Retina (tissue), 1 donor: ENCODE data around the gene IGF2R.

Source experiments
- DNase-seq: peaks from one replicate; pipeline ENCODE4 v3.0.0-alpha.2; 2016

Gene IGF2R

DNA sequence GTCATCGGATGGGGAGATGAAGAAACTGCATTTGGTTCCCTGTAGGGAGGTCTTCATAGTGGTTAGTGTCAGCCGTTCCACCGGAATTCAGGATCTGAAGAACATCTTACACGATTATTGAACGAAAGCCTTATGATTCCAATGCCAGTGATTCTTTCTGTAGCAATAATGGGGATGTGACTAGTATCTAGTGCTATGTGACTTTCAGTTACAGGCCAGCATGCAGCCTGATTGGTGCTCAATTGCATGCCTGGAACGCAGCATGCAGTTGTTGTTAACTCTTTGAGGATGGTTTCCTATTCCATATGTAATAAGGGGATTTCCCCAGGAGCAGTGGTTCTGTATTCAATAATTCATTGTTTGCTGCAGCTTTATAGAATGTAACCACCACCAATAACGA, 81.1 kb downstream of the IGF2R start:
- no peak for DNase-seq

DNA sequence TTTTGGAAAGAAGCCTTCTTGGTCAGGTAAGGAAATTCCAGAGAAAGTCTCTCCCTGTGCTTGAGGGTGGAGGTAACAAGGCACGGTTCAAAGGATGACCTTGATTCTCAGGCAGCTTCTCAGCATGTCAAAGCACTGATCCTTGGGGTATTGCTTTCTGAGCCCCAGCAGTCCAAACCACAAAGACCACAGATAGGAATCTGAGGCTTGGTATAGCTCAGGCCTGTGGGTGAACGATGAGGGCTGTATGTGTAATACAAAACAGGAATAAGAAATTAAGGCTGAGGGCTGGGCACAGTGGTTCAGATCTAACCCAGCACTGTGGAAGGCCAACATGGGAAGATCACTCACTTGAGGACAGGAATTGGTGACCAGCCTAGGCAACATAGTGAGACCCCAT, 82.5 kb downstream of the IGF2R start:
- no peak for DNase-seq

- no peak for DNase-seq
These were observed 85.4 kb downstream of the IGF2R start for GRCh38 chr6:160054271-160054670.

- DNase-seq: no peak
These were observed 86.0 kb downstream of the IGF2R start for GRCh38 chr6:160054913-160055312.

DNA sequence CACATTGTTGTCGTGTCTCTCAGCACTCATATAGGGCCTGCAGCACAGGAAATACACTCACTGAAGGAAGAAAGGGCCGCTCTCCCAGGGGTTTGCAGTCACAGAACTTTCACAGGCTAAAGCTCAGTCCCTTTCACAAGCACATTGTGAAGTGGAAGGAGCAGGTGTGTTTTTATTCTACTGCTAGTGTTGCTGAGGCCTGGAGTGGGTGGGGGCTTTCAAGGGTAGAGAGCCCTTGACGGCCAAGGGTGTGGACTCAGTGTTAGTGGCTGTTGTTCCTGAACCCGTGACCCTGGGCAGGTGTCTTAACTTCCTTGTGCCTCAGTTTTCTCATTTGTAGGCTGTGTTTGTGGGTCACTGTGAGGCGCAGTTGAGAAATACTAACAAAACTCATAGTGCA, 86.5 kb downstream of the IGF2R start:
- DNase-seq: no peak

DNA sequence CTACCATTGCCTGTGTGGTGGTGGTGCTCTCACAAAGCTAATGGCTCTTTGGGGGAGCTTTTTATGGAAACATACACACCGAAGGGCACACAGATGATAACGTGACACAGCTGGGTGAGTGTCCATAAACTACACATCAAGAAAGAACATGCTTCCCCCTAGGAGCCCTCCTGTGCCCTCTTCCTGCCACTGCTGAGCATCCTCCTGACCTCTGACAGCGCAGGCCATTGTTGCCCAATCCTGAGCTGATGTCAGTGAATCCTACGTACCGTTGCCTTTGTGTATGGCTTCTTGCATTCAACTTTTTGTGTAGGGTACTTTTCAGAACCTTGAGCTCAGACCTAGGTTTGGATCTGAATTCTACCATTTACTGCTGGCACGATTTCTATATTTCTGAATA, 86.9 kb downstream of the IGF2R start:
- no peak for DNase-seq

DNA sequence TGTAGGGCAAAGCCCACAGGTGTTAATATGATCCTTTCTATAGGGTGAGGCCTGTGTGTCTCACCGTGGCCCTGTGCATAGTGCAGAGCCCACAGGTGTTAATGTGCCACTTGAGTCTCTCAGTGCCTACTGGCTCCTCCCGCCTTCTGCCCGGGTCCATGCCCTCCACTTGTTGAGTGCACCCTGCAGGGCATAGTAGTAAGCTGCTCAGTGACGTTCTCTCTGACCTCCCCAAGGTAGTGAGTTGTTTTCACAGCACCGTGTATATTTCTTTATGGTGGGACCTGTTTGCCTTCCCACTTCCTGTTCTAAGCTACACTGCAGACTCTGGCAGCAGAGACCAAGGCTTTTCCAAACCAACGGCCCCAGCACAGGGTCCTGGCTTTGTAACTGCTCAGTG, 88.2 kb downstream of the IGF2R start:
- no peak for DNase-seq

DNA sequence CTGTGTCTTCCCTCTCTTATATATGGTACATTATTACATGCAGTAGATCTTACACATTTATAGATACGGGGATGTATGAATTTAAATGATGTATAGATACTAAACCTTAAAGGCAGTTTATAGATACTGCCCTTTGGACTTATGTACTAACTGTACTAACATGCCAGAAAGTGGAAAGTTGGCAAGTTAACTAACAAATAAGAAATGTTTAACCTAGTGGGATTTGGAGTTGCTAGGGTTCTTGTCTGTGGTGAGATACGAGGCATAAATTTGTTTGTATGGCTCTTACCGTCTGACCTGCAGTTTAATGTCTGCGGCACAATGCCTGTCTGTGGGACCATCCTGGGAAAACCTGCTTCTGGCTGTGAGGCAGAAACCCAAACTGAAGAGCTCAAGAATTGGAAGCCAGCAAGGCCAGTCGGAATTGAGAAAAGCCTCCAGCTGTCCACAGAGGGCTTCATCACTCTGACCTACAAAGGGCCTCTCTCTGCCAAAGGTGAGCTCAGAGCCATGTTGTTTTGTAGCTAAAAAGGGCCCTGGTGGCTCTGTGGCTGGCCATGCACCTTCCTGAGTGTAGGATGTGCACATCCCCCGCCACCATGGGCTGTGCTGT, 89.8 kb downstream of the IGF2R start:
- DNase-seq: no peak

DNA sequence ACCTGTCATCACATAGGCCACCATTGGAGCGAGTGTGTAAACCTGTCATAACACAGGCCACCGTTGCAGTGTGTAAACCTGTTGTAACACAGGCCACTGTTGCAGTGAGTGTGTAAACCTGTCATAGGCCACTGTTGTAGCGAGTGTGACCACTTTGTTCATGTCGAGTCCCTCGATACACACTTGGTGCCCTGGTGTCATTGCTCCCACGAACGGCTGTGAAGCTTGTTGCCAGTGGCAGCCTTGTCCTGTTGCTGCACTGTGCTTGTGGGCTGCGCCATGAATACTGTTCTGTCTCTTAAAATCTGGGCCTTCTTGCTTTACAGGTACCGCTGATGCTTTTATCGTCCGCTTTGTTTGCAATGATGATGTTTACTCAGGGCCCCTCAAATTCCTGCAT, 91.3 kb downstream of the IGF2R start:
- no peak for DNase-seq

DNA sequence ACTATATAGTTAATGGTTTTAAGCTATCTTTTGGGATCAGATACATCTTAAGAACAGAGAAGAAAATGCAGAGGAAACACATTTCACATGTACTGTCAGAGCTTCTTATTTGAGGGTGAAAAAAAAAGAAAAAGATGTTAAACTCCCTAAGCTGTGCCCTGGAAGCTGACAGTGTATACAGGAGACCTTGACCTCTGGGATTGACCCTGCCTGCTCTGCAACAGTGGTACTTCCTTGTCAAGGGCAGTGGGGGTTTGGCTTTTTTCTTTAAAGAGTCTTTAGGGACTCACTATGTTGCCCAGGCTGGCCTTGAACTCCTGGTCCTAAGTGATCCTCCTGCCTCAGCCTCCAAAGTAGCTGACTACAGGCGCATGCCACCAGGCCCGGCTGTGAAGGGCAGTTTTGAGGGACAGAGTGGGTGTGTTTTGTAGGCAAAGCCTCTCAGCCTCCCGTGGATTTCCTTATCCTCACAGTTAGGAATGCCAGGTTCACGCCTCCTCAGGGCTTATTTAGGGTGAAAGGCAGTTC, 92.1 kb downstream of the IGF2R start:
- no peak for DNase-seq

DNA sequence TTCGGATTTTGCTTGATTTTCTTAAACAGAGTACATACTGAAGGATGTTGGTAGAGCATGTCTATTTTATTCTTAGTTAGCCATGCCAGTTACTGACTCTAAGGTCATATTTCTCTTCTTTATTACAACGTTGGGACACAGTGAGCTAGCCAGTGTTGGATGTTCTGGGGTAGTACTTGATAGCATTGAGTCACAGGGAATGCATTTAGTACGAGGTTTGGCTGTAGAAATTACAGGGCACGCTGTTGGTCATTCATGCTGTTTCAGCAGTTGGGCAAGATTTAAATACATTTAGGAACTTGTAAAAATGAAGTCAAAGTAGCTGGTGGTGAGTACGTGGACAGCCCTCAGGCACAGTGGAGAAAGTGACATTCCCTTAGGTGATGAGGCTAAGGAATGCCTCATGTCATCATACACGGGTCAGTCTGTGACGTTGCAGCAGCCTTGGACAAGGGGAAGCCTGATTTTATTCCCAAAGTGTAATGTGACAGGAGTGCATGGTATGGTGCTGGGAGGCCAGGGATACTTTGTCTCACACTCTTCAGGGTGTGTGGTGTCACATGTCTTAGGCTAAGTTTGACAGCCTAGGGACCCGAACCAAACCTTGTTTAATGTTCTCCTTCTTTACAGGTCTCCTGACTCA, 95.0 kb downstream of the IGF2R start:
- no peak for DNase-seq

DNA sequence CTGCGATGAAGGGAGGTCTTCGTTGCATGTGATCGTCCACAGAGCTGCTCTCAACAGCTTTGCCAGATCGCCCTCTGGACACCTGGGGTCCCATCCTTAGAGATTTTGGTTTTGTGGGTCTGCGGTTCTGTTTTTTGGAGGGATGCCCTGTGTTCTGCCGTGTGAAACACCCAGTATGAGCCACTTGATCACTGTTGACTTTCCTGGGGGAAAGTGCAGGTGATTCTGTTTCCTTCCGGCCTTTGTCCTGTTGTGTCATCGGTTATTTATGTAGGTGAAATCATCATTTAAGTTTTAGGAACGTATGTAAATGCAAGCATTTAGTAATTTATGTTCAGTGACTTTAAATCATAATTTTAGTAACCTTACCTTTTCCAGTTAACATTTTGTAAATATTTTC, 96.3 kb downstream of the IGF2R start:
- no peak for DNase-seq

DNA sequence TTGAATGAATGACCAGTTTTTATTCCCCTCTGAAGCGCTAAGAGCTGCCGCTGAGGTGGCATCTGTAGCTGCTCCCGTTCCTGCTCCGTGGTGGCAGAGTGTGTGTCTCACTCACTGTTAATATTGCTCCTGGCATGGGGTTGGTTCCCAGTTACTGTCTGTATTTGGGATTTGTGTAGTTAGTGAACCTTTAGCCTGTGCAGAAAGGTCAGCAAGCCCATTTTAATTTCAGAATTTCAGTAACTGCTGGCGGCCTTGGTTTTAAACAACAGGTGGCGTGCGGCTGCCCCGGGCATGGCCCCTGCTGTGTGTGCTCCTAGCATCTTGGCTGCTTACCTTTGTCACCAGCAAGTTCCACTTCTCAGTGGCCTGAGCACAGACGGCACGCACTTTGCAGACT, 98.7 kb downstream of the IGF2R start:
- no peak for DNase-seq

GRCh38 chr6:160068346-160068745, 99.5 kb downstream of the IGF2R start:
- DNase-seq: no peak

- DNase-seq: no peak
These were observed 100.2 kb downstream of the IGF2R start for GRCh38 chr6:160069050-160069454.

GRCh38 chr6:160069459-160069858, 100.6 kb downstream of the IGF2R start:
- DNase-seq: no peak

GRCh38 chr6:160070427-160070826, 101.5 kb downstream of the IGF2R start:
- DNase-seq: no peak

- DNase-seq: no peak
These were observed 101.9 kb downstream of the IGF2R start for GRCh38 chr6:160070831-160071230.

- no peak for DNase-seq
These were observed 103.2 kb downstream of the IGF2R start for GRCh38 chr6:160071805-160072690.

GRCh38 chr6:160073272-160073671, 104.4 kb downstream of the IGF2R start:
- DNase-seq: no peak

DNA sequence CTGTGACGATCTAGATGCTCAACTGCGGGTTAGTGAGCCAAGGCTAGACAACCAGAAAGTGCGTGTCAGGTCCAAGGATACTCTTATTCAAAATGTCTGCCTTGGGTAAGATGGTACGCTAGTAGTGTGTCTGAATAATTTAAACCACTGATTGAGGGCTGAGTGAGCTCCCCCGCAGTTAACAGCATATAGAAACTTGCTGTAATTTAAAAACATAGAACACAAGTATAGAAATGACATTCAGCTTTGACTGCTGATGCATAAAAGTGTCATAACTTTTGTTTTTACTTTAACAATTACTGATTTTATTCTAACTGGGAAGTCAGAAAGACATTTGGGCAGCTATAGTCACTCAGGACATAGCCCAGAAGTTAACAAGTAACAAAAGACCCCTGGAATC, 107.1 kb downstream of the IGF2R start:
- DNase-seq: no peak

DNA sequence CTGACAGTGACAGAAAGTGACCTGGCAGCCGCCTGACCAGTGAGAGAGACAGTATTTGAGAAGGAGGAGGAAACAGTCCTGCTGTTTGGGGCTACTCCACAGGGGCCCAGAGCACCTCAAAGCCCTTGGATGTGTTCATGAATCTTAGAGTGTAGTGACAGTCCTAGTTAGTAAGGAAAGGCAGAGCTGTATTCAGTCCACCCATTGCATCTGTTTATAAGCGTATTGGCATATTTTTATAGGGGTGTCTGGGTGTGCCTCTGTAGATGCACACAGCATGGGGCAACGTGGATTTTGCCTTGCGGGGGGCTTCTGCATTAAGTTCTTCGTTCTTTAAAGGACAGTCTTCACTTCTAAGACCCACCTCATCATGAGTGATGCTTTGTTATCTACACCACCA, 108.1 kb downstream of the IGF2R start:
- DNase-seq: no peak

DNA sequence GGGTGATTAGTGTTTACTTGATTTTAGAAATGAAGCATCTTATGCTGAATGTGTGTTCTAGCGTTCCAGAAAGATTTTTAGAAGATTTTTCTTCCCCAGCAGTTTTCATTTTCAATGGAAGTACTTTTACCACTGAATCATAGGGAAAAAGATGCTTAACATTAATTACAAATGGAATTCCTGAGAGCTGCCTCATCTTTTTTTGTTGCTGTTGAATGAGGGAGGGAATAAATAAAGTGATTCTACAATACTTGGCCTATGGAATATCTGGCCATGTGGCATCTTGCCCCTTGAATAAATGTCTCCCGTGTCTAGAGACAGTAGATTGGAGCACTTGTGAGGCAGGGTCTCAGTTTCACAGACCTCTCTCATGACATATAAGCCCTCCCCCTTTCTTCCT, 108.6 kb downstream of the IGF2R start:
- DNase-seq: no peak
